HG02642 (cell line): ENCODE data around the gene LENG1.

Experiments
- ATAC-seq: cut with Tn5 transposase; IDR thresholded peaks from one replicate; pipeline ENCODE4 v1.9.1; 2021; ENCODE audit warnings: mild to moderate bottlenecking; ENCODE audit not compliant: unreplicated experiment, poor library complexity

Gene LENG1

GRCh38 chr19:54168174-54168917 is 8.8 kb upstream of the LENG1 start:
- ATAC-seq = peak; percentile 80

- ATAC-seq = no peak
These were observed 5.7 kb upstream of the LENG1 start for GRCh38 chr19:54165222-54165621.

- ATAC-seq = no peak
These were observed 5.0 kb upstream of the LENG1 start for GRCh38 chr19:54164369-54165068.

GRCh38 chr19:54162884-54163283 is 3.4 kb upstream of the LENG1 start:
- ATAC-seq = no peak

- ATAC-seq = no peak
These were observed 2.8 kb upstream of the LENG1 start for GRCh38 chr19:54162241-54162805.

GRCh38 chr19:54160854-54161253 is 1.3 kb upstream of the LENG1 start:
- ATAC-seq = no peak

- no peak for ATAC-seq
These were observed 776 bp upstream of the LENG1 start for GRCh38 chr19:54160182-54160811.

- no peak for ATAC-seq
These were observed 639 bp downstream of the LENG1 start for GRCh38 chr19:54158812-54159351.

GRCh38 chr19:54156953-54157352 is 2.6 kb downstream of the LENG1 start:
- no peak for ATAC-seq

GRCh38 chr19:54156490-54156889 is 3.0 kb downstream of the LENG1 start:
- no peak for ATAC-seq

GRCh38 chr19:54155694-54156093 is 3.8 kb downstream of the LENG1 start:
- no peak for ATAC-seq

GRCh38 chr19:54154603-54155345 is 4.7 kb downstream of the LENG1 start:
- no peak for ATAC-seq

- ATAC-seq = no peak
These were observed 5.7 kb downstream of the LENG1 start for GRCh38 chr19:54153731-54154326.

- no peak for ATAC-seq
These were observed 6.5 kb downstream of the LENG1 start for GRCh38 chr19:54152878-54153524.

- no peak for ATAC-seq
These were observed 7.3 kb downstream of the LENG1 start for GRCh38 chr19:54152267-54152666.

- no peak for ATAC-seq
These were observed 8.0 kb downstream of the LENG1 start for GRCh38 chr19:54151362-54152035.

- ATAC-seq = no peak
These were observed 10.3 kb downstream of the LENG1 start for GRCh38 chr19:54149021-54149812.

GRCh38 chr19:54148158-54148557 is 11.4 kb downstream of the LENG1 start:
- no peak for ATAC-seq
